ENCODE measurements around the gene HTR3B.
A peak's percentile ranks its signal among the peaks of the same experiment; 100 is the strongest.
"Not testable (repeated sequence)": the region's sequence is repeated elsewhere in the genome, so short reads cannot be mapped to it uniquely, and the experiment has no call there.

Gene HTR3B

GRCh38 chr11:113937918-113938317 is 33.3 kb downstream of the HTR3B start:
- FAIRE-seq = no peak
- DNase-seq (ENCODE audit: low spot score) = no peak

GRCh38 chr11:113942256-113942655 is 37.7 kb downstream of the HTR3B start:
- no peak for FAIRE-seq
- no peak for DNase-seq (ENCODE audit: low spot score)

GRCh38 chr11:113946162-113946561 is 41.6 kb downstream of the HTR3B start:
- not testable (repeated sequence) for FAIRE-seq; DNase-seq (ENCODE audit: low spot score)

- FAIRE-seq (no peak), DNase-seq (ENCODE audit: low spot score) (no peak)
Measured at GRCh38 chr11:113947994-113948393, 43.4 kb downstream of the HTR3B start.

GRCh38 chr11:113949891-113950290 is 45.3 kb downstream of the HTR3B start:
- no peak for FAIRE-seq
- no peak for DNase-seq (ENCODE audit: low spot score)

- DNase-seq (ENCODE audit: low spot score) (no peak), FAIRE-seq (no peak)
Measured at GRCh38 chr11:113951537-113951936, 46.9 kb downstream of the HTR3B start.

GRCh38 chr11:113952070-113952469 is 47.5 kb downstream of the HTR3B start:
- FAIRE-seq (peak; percentile 59), DNase-seq (ENCODE audit: low spot score) (no peak)

GRCh38 chr11:113952588-113952987 is 48.0 kb downstream of the HTR3B start:
- FAIRE-seq (no peak), DNase-seq (ENCODE audit: low spot score) (no peak)

GRCh38 chr11:113954235-113954634 is 49.6 kb downstream of the HTR3B start:
- no peak for DNase-seq (ENCODE audit: low spot score)
- no peak for FAIRE-seq

- FAIRE-seq (peak; percentile 13), DNase-seq (ENCODE audit: low spot score) (no peak)
Measured at GRCh38 chr11:113956986-113957385, 52.4 kb downstream of the HTR3B start.

GRCh38 chr11:113960702-113961330 is 56.2 kb downstream of the HTR3B start:
- DNase-seq (ENCODE audit: low spot score) = no peak
- FAIRE-seq = no peak

- FAIRE-seq = peak; percentile 27
- DNase-seq (ENCODE audit: low spot score) = no peak
Measured at GRCh38 chr11:113967361-113967760, 62.8 kb downstream of the HTR3B start.

- FAIRE-seq (no peak), DNase-seq (ENCODE audit: low spot score) (no peak)
Measured at GRCh38 chr11:113971506-113972195, 67.1 kb downstream of the HTR3B start.

GRCh38 chr11:113974741-113975470 is 70.3 kb downstream of the HTR3B start, which contains the start of gene HTR3A:
Gene HTR3A (plus strand): TSS chr11:113975108. CDS start chr11:113975326, 218 bp downstream.
- peak; percentile 96 for FAIRE-seq
- DNase-seq (ENCODE audit: low spot score) = peak; percentile 88

GRCh38 chr11:113977071-113977490 is 72.5 kb downstream of the HTR3B start:
- FAIRE-seq (peak; percentile 27), DNase-seq (ENCODE audit: low spot score) (no peak)

- DNase-seq (ENCODE audit: low spot score) = no peak
- FAIRE-seq = no peak
Measured at GRCh38 chr11:113977701-113978100, 73.1 kb downstream of the HTR3B start.

GRCh38 chr11:113979431-113979830 is 74.8 kb downstream of the HTR3B start:
- FAIRE-seq (no peak), DNase-seq (ENCODE audit: low spot score) (no peak)

GRCh38 chr11:113980785-113981184 is 76.2 kb downstream of the HTR3B start:
- FAIRE-seq = no peak

GRCh38 chr11:113982306-113982705 is 77.7 kb downstream of the HTR3B start:
- FAIRE-seq (no peak), DNase-seq (ENCODE audit: low spot score) (no peak)

More at GRCh38 chr11:113980785-113981184, 76.2 kb downstream of the HTR3B start:
- no peak for DNase-seq (ENCODE audit: low spot score)

GRCh38 chr11:113984781-113985180 is 80.2 kb downstream of the HTR3B start:
- no peak for FAIRE-seq

GRCh38 chr11:113985906-113986305 is 81.3 kb downstream of the HTR3B start:
- DNase-seq (ENCODE audit: low spot score) = no peak
- no peak for FAIRE-seq

More at GRCh38 chr11:113984781-113985180, 80.2 kb downstream of the HTR3B start:
- no peak for DNase-seq (ENCODE audit: low spot score)
